Measurements from ENCODE around the gene MYO6. TPM values are rescaled to one million over a fixed set of nuclear protein-coding genes. Genes with fewer than 3 reads are reported as not detected.
A peak's percentile ranks its signal among the peaks of the same experiment; 100 is the strongest.
"Not testable (repeated sequence)": the region's sequence is repeated elsewhere in the genome, so short reads cannot be mapped to it uniquely, and the experiment has no call there.

MYO6 gene
- 1.3 and 2.0 TPM in 2 replicates for total RNA-seq (2014; rRNA removed; shearing (Covaris generic); ENCODE audit: low replicate concordance)

GRCh38 chr6:75748743-75749538 lies at the start of gene MYO6:
Gene MYO6 (plus strand): TSS chr6:75749239. CDS start chr6:75817548, 68,309 bp downstream.
- H2AFZ ChIP-seq (ENCODE audit: low read length): peak within 1 kb of the TSS; percentile 83
- H3K9me2 ChIP-seq (replicated peaks; ENCODE audit: insufficient read depth, low read length): no peaks in the 10 kb centered on the region
- peak; percentile 62 for DNase-seq
- H3K4me3 ChIP-seq (ENCODE audit: low read length): peak within 1 kb of the TSS; percentile 76
- no peaks in the 10 kb centered on the region; the same call in 1 of the 2 replicates for H3K27me3 ChIP-seq (ENCODE audit: low read length)
- peak within 1 kb of the TSS; percentile 76 for H3K9ac ChIP-seq (ENCODE audit: low read length)
- no peaks in the 10 kb centered on the region for H4K20me1 ChIP-seq (ENCODE audit: insufficient read depth, low read depth, low read length)
- H3K9me3 ChIP-seq (ENCODE audit: low read length): no peaks in the 10 kb centered on the region
- no peak within 1 kb of the TSS for H3K27ac ChIP-seq (ENCODE audit: low read length)
- peak within 1 kb of the TSS; percentile 88 for H3K4me2 ChIP-seq (ENCODE audit: low read depth, low read length, poor library complexity, severe bottlenecking)
- no peaks in the 10 kb centered on the region for H3K79me2 ChIP-seq (ENCODE audit: low read length)
- H3K4me1 ChIP-seq (ENCODE audit: low read length): peaks cover 33% of the 10 kb centered on the region
- no peaks in the 10 kb centered on the region for H3K36me3 ChIP-seq (ENCODE audit: insufficient read depth, low read length)

- H4K20me1 ChIP-seq (ENCODE audit: insufficient read depth, low read depth, low read length); H3K9me3 ChIP-seq (ENCODE audit: low read length); H2AFZ ChIP-seq (ENCODE audit: low read length): not testable (repeated sequence)
These were observed 40.7 kb upstream of the MYO6 start for GRCh38 chr6:75708334-75708733.

GRCh38 chr6:75711173-75711572 lies 37.9 kb upstream of the MYO6 start:
- no peaks in the 10 kb centered on the region for H3K9me3 ChIP-seq (ENCODE audit: low read length)
- no peaks in the 10 kb centered on the region for H4K20me1 ChIP-seq (ENCODE audit: insufficient read depth, low read depth, low read length)
- peaks cover 58% of the 10 kb centered on the region for H3K36me3 ChIP-seq (ENCODE audit: insufficient read depth, low read length)
- H3K4me2 ChIP-seq (ENCODE audit: low read depth, low read length, poor library complexity, severe bottlenecking): no peak overlapping the region
- no peak overlapping the region for H3K4me3 ChIP-seq (ENCODE audit: low read length)
- H2AFZ ChIP-seq (ENCODE audit: low read length): no peak overlapping the region
- no peak for DNase-seq
- H3K27ac ChIP-seq (ENCODE audit: low read length): no peak overlapping the region
- no peak overlapping the region for H3K9ac ChIP-seq (ENCODE audit: low read length)
- no peaks in the 10 kb centered on the region for H3K79me2 ChIP-seq (ENCODE audit: low read length)
- H3K9me2 ChIP-seq (replicated peaks; ENCODE audit: insufficient read depth, low read length): no peaks in the 10 kb centered on the region
- no peaks in the 10 kb centered on the region for H3K4me1 ChIP-seq (ENCODE audit: low read length)
- H3K27me3 ChIP-seq (ENCODE audit: low read length): no peaks in the 10 kb centered on the region

More at GRCh38 chr6:75708334-75708733, 40.7 kb upstream of the MYO6 start:
- not testable (repeated sequence) for H3K27me3 ChIP-seq (ENCODE audit: low read length); H3K27ac ChIP-seq (ENCODE audit: low read length); H3K4me3 ChIP-seq (ENCODE audit: low read length); H3K4me2 ChIP-seq (ENCODE audit: low read depth, low read length, poor library complexity, severe bottlenecking); DNase-seq; H3K79me2 ChIP-seq (ENCODE audit: low read length); H3K9ac ChIP-seq (ENCODE audit: low read length); H3K9me2 ChIP-seq (replicated peaks; ENCODE audit: insufficient read depth, low read length); H3K4me1 ChIP-seq (ENCODE audit: low read length)
- H3K36me3 ChIP-seq (ENCODE audit: insufficient read depth, low read length): peaks cover 36% of the 10 kb centered on the region

- H3K27ac ChIP-seq (ENCODE audit: low read length): no peak overlapping the region
- no peaks in the 10 kb centered on the region for H3K4me1 ChIP-seq (ENCODE audit: low read length)
- DNase-seq: peak; percentile 40
- no peaks in the 10 kb centered on the region for H3K27me3 ChIP-seq (ENCODE audit: low read length)
- no peak overlapping the region for H3K9ac ChIP-seq (ENCODE audit: low read length)
- H3K4me3 ChIP-seq (ENCODE audit: low read length): no peak overlapping the region
- H2AFZ ChIP-seq (ENCODE audit: low read length): no peak overlapping the region
- no peaks in the 10 kb centered on the region for H3K9me2 ChIP-seq (replicated peaks; ENCODE audit: insufficient read depth, low read length)
- H3K36me3 ChIP-seq (ENCODE audit: insufficient read depth, low read length): peaks cover 27% of the 10 kb centered on the region; the same call in 1 of the 2 replicates
- H3K79me2 ChIP-seq (ENCODE audit: low read length): no peaks in the 10 kb centered on the region
- H4K20me1 ChIP-seq (ENCODE audit: insufficient read depth, low read depth, low read length): no peaks in the 10 kb centered on the region
- H3K9me3 ChIP-seq (ENCODE audit: low read length): no peaks in the 10 kb centered on the region
- H3K4me2 ChIP-seq (ENCODE audit: low read depth, low read length, poor library complexity, severe bottlenecking): no peak overlapping the region
These were observed 29.9 kb upstream of the MYO6 start for GRCh38 chr6:75719133-75719532.

GRCh38 chr6:75723382-75723781 lies 25.7 kb upstream of the MYO6 start:
- H3K27ac ChIP-seq (ENCODE audit: low read length): no peak overlapping the region
- H3K79me2 ChIP-seq (ENCODE audit: low read length): no peaks in the 10 kb centered on the region
- H3K9ac ChIP-seq (ENCODE audit: low read length): no peak overlapping the region
- no peaks in the 10 kb centered on the region for H3K9me3 ChIP-seq (ENCODE audit: low read length)
- H3K36me3 ChIP-seq (ENCODE audit: insufficient read depth, low read length): no peaks in the 10 kb centered on the region
- no peaks in the 10 kb centered on the region for H4K20me1 ChIP-seq (ENCODE audit: insufficient read depth, low read depth, low read length)
- H3K4me2 ChIP-seq (ENCODE audit: low read depth, low read length, poor library complexity, severe bottlenecking): no peak overlapping the region
- no peaks in the 10 kb centered on the region for H3K4me1 ChIP-seq (ENCODE audit: low read length)
- no peak overlapping the region for H2AFZ ChIP-seq (ENCODE audit: low read length)
- no peaks in the 10 kb centered on the region for H3K27me3 ChIP-seq (ENCODE audit: low read length)
- no peak overlapping the region for H3K4me3 ChIP-seq (ENCODE audit: low read length)
- no peak for DNase-seq
- H3K9me2 ChIP-seq (replicated peaks; ENCODE audit: insufficient read depth, low read length): no peaks in the 10 kb centered on the region

GRCh38 chr6:75727206-75727605 lies 21.8 kb upstream of the MYO6 start:
- DNase-seq: no peak
- H3K79me2 ChIP-seq (ENCODE audit: low read length): no peaks in the 10 kb centered on the region
- no peaks in the 10 kb centered on the region for H3K9me2 ChIP-seq (replicated peaks; ENCODE audit: insufficient read depth, low read length)
- no peak overlapping the region for H2AFZ ChIP-seq (ENCODE audit: low read length)
- H3K9me3 ChIP-seq (ENCODE audit: low read length): no peaks in the 10 kb centered on the region
- no peak overlapping the region for H3K9ac ChIP-seq (ENCODE audit: low read length)
- no peak overlapping the region for H3K27ac ChIP-seq (ENCODE audit: low read length)
- no peak overlapping the region for H3K4me2 ChIP-seq (ENCODE audit: low read depth, low read length, poor library complexity, severe bottlenecking)
- H3K4me1 ChIP-seq (ENCODE audit: low read length): no peaks in the 10 kb centered on the region
- H4K20me1 ChIP-seq (ENCODE audit: insufficient read depth, low read depth, low read length): no peaks in the 10 kb centered on the region
- no peaks in the 10 kb centered on the region for H3K27me3 ChIP-seq (ENCODE audit: low read length)
- no peak overlapping the region for H3K4me3 ChIP-seq (ENCODE audit: low read length)
- no peaks in the 10 kb centered on the region for H3K36me3 ChIP-seq (ENCODE audit: insufficient read depth, low read length)

GRCh38 chr6:75731029-75731428 lies 18.0 kb upstream of the MYO6 start:
- not testable (repeated sequence) for H3K27me3 ChIP-seq (ENCODE audit: low read length); H3K4me1 ChIP-seq (ENCODE audit: low read length); H3K4me2 ChIP-seq (ENCODE audit: low read depth, low read length, poor library complexity, severe bottlenecking); H3K9me2 ChIP-seq (replicated peaks; ENCODE audit: insufficient read depth, low read length); H3K27ac ChIP-seq (ENCODE audit: low read length); H3K9ac ChIP-seq (ENCODE audit: low read length); H2AFZ ChIP-seq (ENCODE audit: low read length); H3K4me3 ChIP-seq (ENCODE audit: low read length); H4K20me1 ChIP-seq (ENCODE audit: insufficient read depth, low read depth, low read length); H3K36me3 ChIP-seq (ENCODE audit: insufficient read depth, low read length); H3K79me2 ChIP-seq (ENCODE audit: low read length); DNase-seq; H3K9me3 ChIP-seq (ENCODE audit: low read length)

GRCh38 chr6:75735491-75736186 lies 13.4 kb upstream of the MYO6 start:
- H3K4me2 ChIP-seq (ENCODE audit: low read depth, low read length, poor library complexity, severe bottlenecking): no peak overlapping the region
- H3K4me3 ChIP-seq (ENCODE audit: low read length): no peak overlapping the region

More at GRCh38 chr6:75735491-75736186, 13.4 kb upstream of the MYO6 start:
- no peaks in the 10 kb centered on the region for H3K9me3 ChIP-seq (ENCODE audit: low read length)
- no peaks in the 10 kb centered on the region for H3K4me1 ChIP-seq (ENCODE audit: low read length)
- H3K36me3 ChIP-seq (ENCODE audit: insufficient read depth, low read length): no peaks in the 10 kb centered on the region
- no peak overlapping the region for H2AFZ ChIP-seq (ENCODE audit: low read length)
- no peak overlapping the region for H3K27ac ChIP-seq (ENCODE audit: low read length)
- H4K20me1 ChIP-seq (ENCODE audit: insufficient read depth, low read depth, low read length): no peaks in the 10 kb centered on the region
- H3K27me3 ChIP-seq (ENCODE audit: low read length): no peaks in the 10 kb centered on the region
- no peak for DNase-seq
- no peak overlapping the region for H3K9ac ChIP-seq (ENCODE audit: low read length)
- no peaks in the 10 kb centered on the region for H3K79me2 ChIP-seq (ENCODE audit: low read length)
- H3K9me2 ChIP-seq (replicated peaks; ENCODE audit: insufficient read depth, low read length): no peaks in the 10 kb centered on the region

Data from Karpas-422 (cell line).